Activated naive CD4-positive, alpha-beta T cell treated with anti-CD3 and anti-CD28 coated beads, Interleukin-2, amount 10 ng/mL, durations not matched to agents 7 days and 5 days (primary cell): ENCODE data around the gene C11orf42.

Experiments used
- CTCF ChIA-PET: fragments of 350-600 bp; sonication (Branson Sonifier 250); formaldehyde crosslinking; loops from one replicate; lab custom pipeline; 2021; ENCODE audit warnings: antibody characterized with exemption; lab: Charles Lee
- DNase-seq: peaks from one replicate; pipeline ENCODE4 v3.0.0-alpha.2; 2020
- H3K27ac Mint-ChIP-seq: one replicate; pipeline ENCODE4 v1.8.0; 2021; ENCODE audit warnings: mild to moderate bottlenecking, moderate library complexity, mixed read lengths
- H3K27me3 Mint-ChIP-seq: one replicate; pipeline ENCODE4 v1.8.0; 2021; ENCODE audit warnings: mild to moderate bottlenecking, mixed read lengths
- H3K36me3 Mint-ChIP-seq: one replicate; pipeline ENCODE4 v1.8.0; 2021; ENCODE audit warnings: mixed read lengths
- H3K4me1 Mint-ChIP-seq: one replicate; pipeline ENCODE4 v1.8.0; 2021; ENCODE audit warnings: mixed read lengths
- H3K4me3 Mint-ChIP-seq: one replicate; pipeline ENCODE4 v1.8.0; 2021; ENCODE audit warnings: mild to moderate bottlenecking, moderate library complexity, mixed read lengths
- H3K9me3 Mint-ChIP-seq: one replicate; pipeline ENCODE4 v1.8.0; 2021; ENCODE audit warnings: mixed read lengths

The C11orf42 gene

DNA sequence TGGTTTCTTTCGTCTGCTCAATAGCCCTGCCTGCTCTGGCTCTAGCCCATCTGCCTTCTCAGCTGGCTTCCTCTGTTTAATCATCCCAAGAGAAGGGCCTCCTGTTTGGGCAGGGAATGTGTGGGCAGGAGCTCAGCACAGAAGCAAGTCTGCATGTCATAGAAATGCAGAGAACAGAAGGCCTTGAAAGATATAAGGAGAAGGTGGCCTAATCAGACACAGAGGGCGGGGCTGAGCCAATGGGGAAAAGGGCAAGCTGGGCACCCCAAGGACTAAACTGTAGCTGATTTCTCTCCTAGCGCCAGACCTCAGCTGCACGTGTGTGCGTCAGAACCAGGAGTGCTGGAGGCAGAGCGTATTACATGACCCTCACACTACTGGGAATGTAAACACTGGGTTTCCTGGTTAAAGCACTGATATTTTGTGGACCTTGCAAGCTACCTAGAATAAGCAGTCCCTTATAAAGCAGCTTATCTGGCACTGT lies 46.7 kb downstream of the C11orf42 start:
- H3K27ac Mint-ChIP-seq = no peak overlapping the region
- DNase-seq = no peak
- peaks cover 18% of the 10 kb centered on the region for H3K27me3 Mint-ChIP-seq
- no peaks in the 10 kb centered on the region for H3K36me3 Mint-ChIP-seq
- no peaks in the 10 kb centered on the region for H3K9me3 Mint-ChIP-seq
- CTCF ChIA-PET = interaction anchor here (0.9 to 7.2 kb wide), 17 partner anchors 9 to 328 kb away, joined by 3 to 83 read pairs (median 8); partner anchors contain the start of genes CCKBR and CNGA4
- H3K4me1 Mint-ChIP-seq = no peaks in the 10 kb centered on the region
- H3K4me3 Mint-ChIP-seq = no peak overlapping the region

DNA sequence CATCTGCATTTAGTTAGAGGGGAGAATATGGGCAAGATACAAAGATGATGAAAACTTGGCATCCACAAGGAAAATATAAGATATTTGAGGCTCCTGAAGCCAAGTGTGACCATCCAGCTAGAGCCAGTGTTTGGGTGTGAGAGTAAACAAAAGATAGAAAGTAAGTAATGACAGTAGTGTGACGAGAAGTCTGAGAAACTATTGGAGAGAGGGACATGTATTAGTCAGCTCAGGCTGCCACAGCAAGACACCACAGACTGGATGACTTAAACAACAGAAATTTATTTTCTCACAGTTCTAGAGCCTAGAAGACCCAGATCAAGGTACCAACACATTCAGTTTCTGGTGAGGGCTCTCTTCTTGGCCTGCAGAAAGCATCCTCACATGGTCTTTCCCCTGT lies 47.8 kb downstream of the C11orf42 start:
- H3K4me3 Mint-ChIP-seq = no peak overlapping the region
- no peaks in the 10 kb centered on the region for H3K4me1 Mint-ChIP-seq
- no peak overlapping the region for H3K27ac Mint-ChIP-seq
- no peak for DNase-seq
- no peaks in the 10 kb centered on the region for H3K36me3 Mint-ChIP-seq
- H3K27me3 Mint-ChIP-seq = peaks cover 9% of the 10 kb centered on the region
- CTCF ChIA-PET = interaction anchor here (1.5 to 7.2 kb wide), 6 partner anchors 18 to 109 kb away, joined by 4 to 83 read pairs (median 48); no protein-coding TSS in a partner anchor
- H3K9me3 Mint-ChIP-seq = no peaks in the 10 kb centered on the region

DNA sequence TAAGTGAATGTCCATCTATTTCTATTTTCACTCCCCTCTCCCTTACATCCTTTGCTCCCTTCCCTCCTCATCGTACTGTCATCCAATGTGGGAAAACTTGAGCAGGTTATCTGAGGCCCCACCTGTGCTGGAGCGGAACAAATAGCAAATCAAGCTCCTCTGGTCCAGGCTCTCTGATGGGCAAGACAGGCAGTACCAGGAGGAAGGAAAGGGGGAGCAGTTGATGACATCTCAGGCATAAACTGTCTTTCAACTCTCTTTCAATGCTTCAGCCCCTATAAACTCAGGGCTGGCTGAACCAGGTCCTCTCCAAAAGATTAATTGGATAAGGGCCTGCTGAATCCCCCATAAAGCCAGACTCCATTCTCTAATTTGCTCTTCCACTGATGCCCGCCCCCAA lies 52.8 kb downstream of the C11orf42 start:
- H3K4me1 Mint-ChIP-seq = peaks cover 5% of the 10 kb centered on the region
- no peaks in the 10 kb centered on the region for H3K9me3 Mint-ChIP-seq
- no peaks in the 10 kb centered on the region for H3K36me3 Mint-ChIP-seq
- H3K27ac Mint-ChIP-seq = no peak overlapping the region
- H3K4me3 Mint-ChIP-seq = no peak overlapping the region
- no peaks in the 10 kb centered on the region for H3K27me3 Mint-ChIP-seq
- no peak for DNase-seq
- CTCF ChIA-PET = interaction anchor here (2.5 kb wide), 1 partner anchor 96 kb away, joined by 8 read pairs; no protein-coding TSS in a partner anchor

DNA sequence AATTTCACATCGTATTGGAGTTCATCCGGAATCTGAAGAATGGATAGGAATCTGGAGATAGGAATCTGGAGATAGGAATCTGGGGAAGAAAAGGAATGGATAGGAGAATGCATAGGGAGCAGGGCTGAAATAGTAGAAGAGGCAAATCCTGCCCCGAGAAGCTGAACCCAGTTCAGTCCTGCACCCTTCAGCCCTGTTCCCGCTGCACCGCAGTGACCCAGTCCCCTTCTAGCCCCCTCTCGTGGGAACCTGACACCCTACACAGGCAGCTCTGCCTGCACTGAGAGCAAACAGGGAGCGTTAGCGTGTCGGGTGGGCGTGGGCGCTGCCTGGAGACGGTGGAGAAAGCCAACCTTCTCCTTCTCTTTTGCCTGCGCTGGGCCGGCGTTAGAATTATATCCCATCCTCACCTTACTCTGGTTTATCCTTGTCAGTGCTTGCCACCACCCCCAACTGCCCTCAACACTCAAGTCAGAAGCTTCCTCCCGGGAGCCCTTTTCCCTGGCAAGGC lies 53.3 kb downstream of the C11orf42 start:
- no peaks in the 10 kb centered on the region for H3K9me3 Mint-ChIP-seq
- H3K4me1 Mint-ChIP-seq = peaks cover 5% of the 10 kb centered on the region
- H3K27me3 Mint-ChIP-seq = no peaks in the 10 kb centered on the region
- no peak for DNase-seq
- no peak overlapping the region for H3K27ac Mint-ChIP-seq
- no peaks in the 10 kb centered on the region for H3K36me3 Mint-ChIP-seq
- CTCF ChIA-PET = interaction anchor here (1.3 to 2.5 kb wide), 2 partner anchors 60 to 95 kb away, joined by 3 to 8 read pairs; no protein-coding TSS in a partner anchor
- H3K4me3 Mint-ChIP-seq = no peak overlapping the region

DNA sequence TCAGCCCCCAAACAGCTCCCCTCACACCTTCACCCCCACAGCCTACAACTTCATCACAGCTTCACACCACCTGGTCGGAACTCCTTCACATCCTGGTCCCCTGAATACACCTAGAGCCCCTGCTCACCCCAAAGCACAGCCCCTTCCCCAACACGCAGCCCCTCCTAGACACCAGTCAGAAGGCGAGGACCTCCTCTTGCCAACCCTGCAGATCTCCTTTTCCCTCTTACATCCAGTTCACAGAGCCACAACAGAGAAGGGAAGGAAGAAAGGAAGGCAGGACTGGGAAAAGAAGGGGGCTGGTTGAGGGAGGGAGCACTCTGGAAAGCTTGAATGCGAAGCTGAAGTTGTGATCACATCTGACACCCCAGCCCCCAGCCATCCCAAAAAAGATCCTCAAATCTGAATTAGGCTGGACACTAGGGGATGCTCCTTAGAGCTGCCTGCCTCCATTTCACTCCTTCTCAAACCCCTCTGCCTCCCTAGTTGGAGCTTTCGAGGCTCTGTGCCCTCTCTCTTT lies 54.9 kb downstream of the C11orf42 start:
- no peaks in the 10 kb centered on the region for H3K9me3 Mint-ChIP-seq
- no peaks in the 10 kb centered on the region for H3K36me3 Mint-ChIP-seq
- no peak for DNase-seq
- H3K4me3 Mint-ChIP-seq = no peak overlapping the region
- peaks cover 5% of the 10 kb centered on the region for H3K4me1 Mint-ChIP-seq
- H3K27me3 Mint-ChIP-seq = peaks cover 7% of the 10 kb centered on the region
- no peak overlapping the region for H3K27ac Mint-ChIP-seq
- CTCF ChIA-PET = interaction anchor here (0.5 to 3.4 kb wide), 6 partner anchors 10 to 103 kb away, joined by 3 to 22 read pairs (median 4); no protein-coding TSS in a partner anchor
